ENCODE data around the gene KHDRBS1. TPM values are rescaled to one million over a fixed set of nuclear protein-coding genes. Genes with fewer than 3 reads are reported as not detected.

The KHDRBS1 gene
- total RNA-seq, 2 donors from 2014 or later, result 36.6 to 37.1 TPM

- H3K27ac ChIP-seq, result no peak overlapping the region
- ATAC-seq, result no peak
- H3K27me3 ChIP-seq, result no peaks in the 10 kb centered on the region
- WGBS, 2 donors, result 70 to 83% methylated on average over 3 of the region's 3 CpGs
- intact Hi-C loops (cut with DNase I), result no loop called here
- TF ChIP-seq CTCF (IDR thresholded peaks at IDR 0.05) (no peak), POLR2A (IDR thresholded peaks at IDR 0.05) (no peak)
- no peak overlapping the region for H3K4me3 ChIP-seq
- no peak for DNase-seq
- H3K9me3 ChIP-seq, result no peaks in the 10 kb centered on the region
- peaks cover 0 to 9% of the 10 kb centered on the region in 2 donors for H3K36me3 ChIP-seq (replicated peaks in 1 of 2; ENCODE audit: insufficient read depth in 1 of 2, low read depth in 2 of 2)
- peaks cover 3% of the 10 kb centered on the region for H3K4me1 ChIP-seq
Measured at GRCh38 chr1:32028746-32029145, 15.1 kb downstream of the KHDRBS1 start.

GRCh38 chr1:32031578-32032274, 18.1 kb downstream of the KHDRBS1 start:
- Histone ChIP-seq H3K9me3 (no peaks in the 10 kb centered on the region), H3K4me3 (no peak overlapping the region), H3K4me1 (no peaks in the 10 kb centered on the region), H3K27ac (no peak overlapping the region), H3K27me3 (no peaks in the 10 kb centered on the region), H3K36me3 (replicated peaks in 1 of 2; ENCODE audit: insufficient read depth in 1 of 2, low read depth in 2 of 2) (peaks cover 0 to 21% of the 10 kb centered on the region in 2 donors)
- 80 to 87% methylated on average over 8 of the region's 8 CpGs for WGBS, 2 donors
- TF ChIP-seq CTCF (IDR thresholded peaks at IDR 0.05) (no peak), POLR2A (IDR thresholded peaks at IDR 0.05) (no peak)
- intact Hi-C loops (cut with DNase I), result no loop called here
- ATAC-seq (no peak), DNase-seq (no peak)

- ATAC-seq (no peak), DNase-seq (no peak)
- Histone ChIP-seq H3K36me3 (replicated peaks in 1 of 2; ENCODE audit: insufficient read depth in 1 of 2, low read depth in 2 of 2) (peaks cover 0 to 22% of the 10 kb centered on the region in 2 donors), H3K4me1 (no peaks in the 10 kb centered on the region), H3K4me3 (no peak overlapping the region), H3K27ac (no peak overlapping the region), H3K27me3 (no peaks in the 10 kb centered on the region), H3K9me3 (no peaks in the 10 kb centered on the region)
- TF ChIP-seq CTCF (IDR thresholded peaks at IDR 0.05) (no peak), POLR2A (IDR thresholded peaks at IDR 0.05) (no peak)
- intact Hi-C loops (cut with DNase I), result no loop called here
- 57 to 64% methylated on average over 2 of the region's 2 CpGs for whole genome bisulfite sequencing, 2 donors
Measured at GRCh38 chr1:32032275-32032615, 18.6 kb downstream of the KHDRBS1 start.

GRCh38 chr1:32035119-32035518, 21.5 kb downstream of the KHDRBS1 start:
- ATAC-seq (no peak), DNase-seq (no peak)
- intact Hi-C loops (cut with DNase I), result no loop called here
- Histone ChIP-seq H3K4me3 (no peak overlapping the region), H3K27me3 (no peaks in the 10 kb centered on the region), H3K36me3 (replicated peaks in 1 of 2; ENCODE audit: insufficient read depth in 1 of 2, low read depth in 2 of 2) (peaks cover 5 to 38% of the 10 kb centered on the region in 2 donors), H3K4me1 (no peaks in the 10 kb centered on the region), H3K9me3 (no peaks in the 10 kb centered on the region), H3K27ac (no peak overlapping the region)
- 94 to 96% methylated on average over 3 of the region's 3 CpGs for WGBS, 2 donors
- TF ChIP-seq POLR2A (IDR thresholded peaks at IDR 0.05) (no peak), CTCF (IDR thresholded peaks at IDR 0.05) (no peak)

GRCh38 chr1:32040711-32041110, 27.0 kb downstream of the KHDRBS1 start:
- no peak for TF ChIP-seq CTCF (IDR thresholded peaks at IDR 0.05)
- Histone ChIP-seq H3K4me3 (no peak overlapping the region), H3K36me3 (replicated peaks in 1 of 2; ENCODE audit: insufficient read depth in 1 of 2, low read depth in 2 of 2) (peaks cover 5 to 43% of the 10 kb centered on the region in 2 donors), H3K4me1 (no peaks in the 10 kb centered on the region), H3K9me3 (no peaks in the 10 kb centered on the region), H3K27ac (no peak overlapping the region), H3K27me3 (no peaks in the 10 kb centered on the region)
- no peak for DNase-seq
- intact Hi-C loops (cut with DNase I), result no loop called here
- WGBS, 2 donors, result 86 to 90% methylated on average over 3 of the region's 3 CpGs
- no peak for ATAC-seq

Measured in body of pancreas (tissue), 4 donors.